Natural killer cell (primary cell): ENCODE measurements around the gene APOA4. TPM values are rescaled to one million over a fixed set of nuclear protein-coding genes. Genes with fewer than 3 reads are reported as not detected.
A peak's percentile ranks its signal among the peaks of the same experiment; 100 is the strongest.

Experiments used
- ATAC-seq, 3 donors: fragments of 150-1000 bp in 2 of 3; fragments of 200-7000 bp in 1 of 3; cut with Tn5 transposase; 1 replicate in 1 of 3; 2 replicates in 2 of 3; pipeline ENCODE4 v1.10.0; 2021; ENCODE audit warnings: mild to moderate bottlenecking in 2 of 3, moderate library complexity in 2 of 3
- DNase-seq, 2 donors: peaks; one replicate each; pipeline versions ENCODE4 v3.0.0 to v3.0.0-alpha.2; 2013 to 2021; ENCODE audit warnings: mixed read lengths in 1 of 2
- H3K27ac ChIP-seq: one replicate; pipeline ENCODE4 v1.5.1; 2013; ENCODE audit warnings: mild to moderate bottlenecking, low read length
- H3K27me3 ChIP-seq: one replicate; pipeline ENCODE4 v1.6.1; 2013; ENCODE audit warnings: low read length; ENCODE audit not compliant: control insufficient read depth, insufficient read depth
- H3K36me3 ChIP-seq: one replicate; pipeline ENCODE4 v1.6.1; 2013; ENCODE audit warnings: low read length; ENCODE audit not compliant: control insufficient read depth, insufficient read depth
- H3K4me1 ChIP-seq: one replicate; pipeline ENCODE4 v1.6.1; 2013; ENCODE audit warnings: low read length; ENCODE audit not compliant: control insufficient read depth, insufficient read depth
- H3K4me3 ChIP-seq: one replicate; pipeline ENCODE4 v1.5.1; 2013; ENCODE audit warnings: low read length
- H3K9me3 ChIP-seq: one replicate; pipeline ENCODE4 v1.6.1; 2013; ENCODE audit warnings: low read length; ENCODE audit not compliant: control insufficient read depth, insufficient read depth
- H3K27ac Mint-ChIP-seq, 2 donors: one replicate each; pipeline ENCODE4 v1.8.0; 2022; ENCODE audit warnings: mild to moderate bottlenecking in 2 of 2, mixed read lengths in 2 of 2, moderate library complexity in 1 of 2
- H3K27me3 Mint-ChIP-seq, 2 donors: one replicate each; pipeline ENCODE4 v1.8.0; 2022; ENCODE audit warnings: low read depth in 2 of 2, mixed read lengths in 2 of 2
- H3K36me3 Mint-ChIP-seq: one replicate; pipeline ENCODE4 v1.8.0; 2022; ENCODE audit warnings: mixed read lengths
- H3K4me1 Mint-ChIP-seq, 2 donors: one replicate each; pipeline ENCODE4 v1.8.0; 2022; ENCODE audit warnings: mixed read lengths in 2 of 2
- H3K4me3 Mint-ChIP-seq: one replicate; pipeline ENCODE4 v1.8.0; 2022; ENCODE audit warnings: mild to moderate bottlenecking, moderate library complexity, mixed read lengths
- H3K9me3 Mint-ChIP-seq, 2 donors: one replicate each; pipeline ENCODE4 v1.8.0; 2022; ENCODE audit warnings: mixed read lengths in 2 of 2
- CTCF ChIP-seq: fragments of 200-600 bp; IDR thresholded peaks from one replicate; pipeline ENCODE4 v1.8.0; 2022; ENCODE audit warnings: antibody characterized with exemption
- whole genome bisulfite sequencing: methylation state at CpG from one replicate; pipeline ENCODE4 v1.1.7; 2013; ENCODE audit warnings: missing lambda C conversion rate; ENCODE audit not compliant: insufficient coverage; 5-methylcytosine and 5-hydroxymethylcytosine counted together
- intact Hi-C: fragments of 100-400 bp; cut with micrococcal nuclease; formaldehyde crosslinking; loops from one replicate; pipeline ENCODE4 v1.14.2; 2022
- total RNA-seq, 4 donors: library from RNA; stranded (reverse); fragments of 120-200 nt in 1 of 4; gene quantifications; one replicate each; pipeline versions ENCODE4 v1.2.3 to v1.2.4, GENCODE V29; 2013 to 2022

The APOA4 gene
- total RNA-seq, 3 donors from 2014 or later (not counting 1 experiment from before 2014, with no cell fraction given) = not detected

GRCh38 chr11:116825854-116826750 is 3.0 kb upstream of the APOA4 start:
- H3K9me3 ChIP-seq = no peaks in the 10 kb centered on the region
- no peaks in the 10 kb centered on the region for H3K4me1 ChIP-seq
- WGBS = 90% methylated on average over 22 of the region's 22 CpGs
- Mint-ChIP-seq H3K27me3 (peaks cover 0 to 2% of the 10 kb centered on the region in 2 donors), H3K36me3 (no peaks in the 10 kb centered on the region), H3K4me3 (no peak overlapping the region), H3K4me1 (no peaks in the 10 kb centered on the region), H3K9me3 (no peaks in the 10 kb centered on the region), H3K27ac (no peak overlapping the region)
- DNase-seq (no peak), ATAC-seq (peak in 1 of 3 donors; percentile 15)
- H3K4me3 ChIP-seq = no peak overlapping the region
- no peak overlapping the region for H3K27ac ChIP-seq
- no peaks in the 10 kb centered on the region for H3K36me3 ChIP-seq
- H3K27me3 ChIP-seq = no peaks in the 10 kb centered on the region
- TF ChIP-seq CTCF = no peak
- intact Hi-C loops = no loop called here

- Mint-ChIP-seq H3K36me3 (no peaks in the 10 kb centered on the region), H3K27me3 (no peaks in the 10 kb centered on the region), H3K27ac (no peak overlapping the region), H3K4me1 (no peaks in the 10 kb centered on the region), H3K4me3 (no peak overlapping the region), H3K9me3 (no peaks in the 10 kb centered on the region)
- TF ChIP-seq CTCF = no peak
- Histone ChIP-seq H3K4me3 (no peak overlapping the region), H3K36me3 (no peaks in the 10 kb centered on the region), H3K27me3 (no peaks in the 10 kb centered on the region), H3K4me1 (no peaks in the 10 kb centered on the region), H3K9me3 (no peaks in the 10 kb centered on the region), H3K27ac (no peak overlapping the region)
- DNase-seq (no peak), ATAC-seq (no peak)
- 88% methylated on average over 5 of the region's 5 CpGs for WGBS
- intact Hi-C loops = no loop called here
Measured at GRCh38 chr11:116825434-116825833, 2.3 kb upstream of the APOA4 start.

- no peak overlapping the region for H3K27ac ChIP-seq
- 84% methylated on average over 5 of the region's 5 CpGs for WGBS
- H3K27me3 ChIP-seq = no peaks in the 10 kb centered on the region
- ATAC-seq (no peak), DNase-seq (no peak)
- no peaks in the 10 kb centered on the region for H3K4me1 Mint-ChIP-seq
- no peaks in the 10 kb centered on the region for H3K9me3 ChIP-seq
- intact Hi-C loops = no loop called here
- H3K36me3 ChIP-seq = no peaks in the 10 kb centered on the region
- H3K27me3 Mint-ChIP-seq = no peaks in the 10 kb centered on the region
- no peak overlapping the region for H3K4me3 ChIP-seq
- no peaks in the 10 kb centered on the region for H3K36me3 Mint-ChIP-seq
- TF ChIP-seq CTCF = no peak
- no peaks in the 10 kb centered on the region for H3K9me3 Mint-ChIP-seq
- no peak overlapping the region for H3K27ac Mint-ChIP-seq
- H3K4me3 Mint-ChIP-seq = no peak overlapping the region
- H3K4me1 ChIP-seq = no peaks in the 10 kb centered on the region
Measured at GRCh38 chr11:116822575-116822974, 529 bp downstream of the APOA4 start.
